Measurements from ENCODE around the gene UEVLD.
A peak's percentile ranks its signal among the peaks of the same experiment; 100 is the strongest.
"Not testable (repeated sequence)": the region's sequence is repeated elsewhere in the genome, so short reads cannot be mapped to it uniquely, and the experiment has no call there.

The UEVLD gene

GRCh38 chr11:18588297-18589252, at the start of gene UEVLD:
UEVLD (minus strand) TSS chr11:18588734; CDS start chr11:18588654, 80 bp downstream.
- DNase-seq = peak; percentile 63 to 83

- peak; percentile 99 for DNase-seq
Measured at GRCh38 chr11:18634140-18635032, 45.9 kb upstream of the UEVLD start, which contains the start of gene SPTY2D1. SPTY2D1 (minus strand) TSS chr11:18634342; CDS start chr11:18634257, 85 bp downstream.

DNA sequence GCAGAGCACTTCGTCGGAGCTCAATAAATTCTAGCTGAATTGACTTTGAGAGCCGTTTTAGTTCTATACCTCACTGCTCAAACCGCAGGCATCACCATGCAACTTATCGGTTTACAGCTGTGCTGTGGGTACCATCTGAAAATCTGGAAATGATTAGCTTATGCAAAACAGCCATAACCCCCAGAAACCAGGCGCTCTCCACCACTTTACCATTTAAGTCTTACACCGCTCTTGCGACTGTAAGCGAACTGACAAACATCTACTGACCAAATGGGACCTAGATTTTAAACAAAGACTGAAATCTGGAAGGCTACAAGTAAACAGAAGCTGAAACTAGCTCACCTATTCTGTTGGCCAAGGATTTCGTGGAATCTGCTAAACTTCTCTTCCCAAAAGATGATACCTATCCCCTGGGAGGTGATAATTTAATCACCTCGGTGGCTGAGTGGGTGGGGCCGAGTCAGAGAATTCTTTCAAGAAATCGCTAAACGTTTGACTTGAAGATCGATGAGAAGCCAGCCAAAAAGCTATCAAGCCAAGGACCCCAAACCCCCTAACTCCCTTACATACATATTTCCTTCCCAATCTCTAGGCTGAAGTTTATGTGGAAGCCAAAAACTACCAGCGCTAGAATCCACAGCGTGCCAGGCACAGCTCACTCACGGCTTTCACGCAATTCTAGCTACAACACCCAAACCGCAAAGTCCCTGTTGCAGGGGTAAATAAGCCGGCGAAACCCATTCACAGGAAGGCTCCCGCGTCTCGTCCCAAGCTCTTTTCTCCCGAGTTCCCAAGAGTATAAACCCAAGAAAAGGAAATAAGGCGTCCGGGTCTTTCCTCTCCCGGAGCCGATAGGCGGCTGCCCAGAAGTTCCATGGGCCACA, 45.0 kb upstream of the UEVLD start:
- DNase-seq = no peak

DNA sequence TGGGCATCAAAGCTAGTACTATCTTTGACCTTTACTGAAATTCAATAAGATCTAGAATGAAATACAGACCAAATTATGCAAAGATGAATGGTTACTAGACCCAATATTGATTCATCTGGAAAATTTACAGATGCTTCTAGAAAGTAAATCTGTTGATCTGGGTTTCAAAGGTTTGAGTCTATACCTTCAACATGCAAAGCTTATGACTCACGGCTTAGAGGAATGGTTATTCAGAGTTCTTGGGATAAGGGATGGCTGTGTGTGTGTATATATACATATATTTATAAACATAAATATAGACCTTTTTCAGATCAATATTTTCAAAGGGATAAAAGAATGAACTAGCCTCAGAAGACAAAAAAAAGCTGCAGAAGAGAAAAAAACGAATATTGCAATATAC, 44.3 kb upstream of the UEVLD start:
- DNase-seq = no peak

GRCh38 chr11:18624161-18624560, 35.6 kb upstream of the UEVLD start:
- DNase-seq = peak in 1 of 2 experiments; percentile 19

DNA sequence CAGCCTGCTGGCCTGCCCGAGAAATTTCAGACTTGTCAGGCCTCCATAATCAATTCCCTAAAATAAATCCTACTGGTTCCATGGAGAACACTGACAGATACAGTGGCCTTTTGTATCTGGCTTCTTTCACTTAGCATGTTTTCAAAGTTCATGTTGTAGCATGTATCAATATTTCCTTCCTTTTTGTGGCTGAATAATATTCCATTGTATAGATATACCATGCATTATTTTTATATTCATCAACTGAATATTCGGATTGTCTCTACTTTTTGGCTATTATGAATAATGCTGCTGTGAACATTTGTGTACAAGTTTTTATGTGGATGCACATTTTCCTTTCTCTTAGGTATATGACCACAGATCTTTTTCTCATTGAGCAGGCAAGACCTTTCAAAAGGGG, 35.2 kb upstream of the UEVLD start:
- DNase-seq = no peak

- no peak for DNase-seq
Measured at GRCh38 chr11:18618342-18619025, 29.9 kb upstream of the UEVLD start.

DNA sequence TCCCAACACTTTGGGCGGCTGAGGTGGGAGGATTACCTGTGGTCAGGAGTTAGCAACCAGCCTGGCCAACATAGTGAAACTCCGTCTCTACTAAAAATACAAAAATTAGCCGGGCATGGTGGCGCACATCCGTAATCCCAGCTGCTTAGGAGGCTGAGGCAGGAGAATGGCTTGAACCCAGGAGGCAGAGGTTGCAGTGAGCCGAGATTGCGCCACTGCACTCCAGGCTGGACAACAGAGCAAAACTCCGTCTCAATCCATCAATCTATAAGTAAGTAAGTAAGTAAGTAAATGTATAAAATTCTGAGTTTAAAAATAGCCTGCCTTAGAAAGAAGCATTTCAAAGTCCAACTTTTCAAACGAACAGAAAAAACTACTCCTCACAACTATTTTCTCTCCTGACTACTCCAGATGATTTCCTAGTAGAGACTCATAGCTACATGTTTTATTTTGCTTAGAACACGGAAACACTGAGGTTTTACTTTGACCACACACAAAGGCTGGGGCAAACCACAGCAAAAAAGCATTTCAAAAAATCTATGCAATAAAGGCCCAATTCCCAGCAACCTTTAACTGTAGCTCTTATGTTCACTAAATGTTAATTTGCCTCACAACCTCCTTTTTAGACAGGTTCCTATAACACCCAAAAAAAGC, 29.3 kb upstream of the UEVLD start:
- DNase-seq = no peak

DNA sequence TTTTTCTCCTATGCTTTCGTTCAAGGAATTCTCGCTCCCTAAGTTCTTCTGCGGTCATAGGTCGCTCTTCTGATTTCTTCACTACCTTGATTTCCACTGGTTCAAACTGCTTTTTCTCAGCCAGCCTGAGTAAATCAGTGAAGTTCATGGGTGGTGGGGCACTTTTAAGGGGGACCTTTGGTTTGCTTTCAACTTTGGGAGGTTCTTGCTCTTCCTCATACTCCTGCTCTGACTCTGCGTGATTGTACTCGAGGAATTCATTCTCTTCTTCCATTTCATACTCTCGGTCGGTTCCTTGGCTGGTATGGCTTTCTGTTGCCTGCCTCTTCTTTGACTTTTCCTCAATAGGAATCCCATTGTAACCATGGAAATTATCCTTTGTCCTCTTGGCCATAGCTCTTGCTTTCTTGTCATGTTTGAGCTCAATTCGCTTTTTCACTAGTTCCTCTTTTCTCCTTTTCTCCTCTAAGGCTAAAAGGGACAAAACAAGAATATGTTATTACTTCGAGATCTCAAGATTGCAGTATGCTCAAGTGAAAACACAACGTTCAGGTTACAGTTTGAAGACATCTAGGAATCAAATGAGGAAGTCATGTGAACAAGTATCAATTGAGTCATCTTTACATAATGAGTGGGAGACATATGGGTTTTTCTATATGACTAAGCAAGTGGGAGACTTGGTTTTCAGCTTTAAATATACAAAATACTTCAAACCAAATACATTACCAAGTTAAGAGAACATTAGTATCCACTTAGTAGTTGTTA, 27.3 kb upstream of the UEVLD start:
- no peak for DNase-seq

DNA sequence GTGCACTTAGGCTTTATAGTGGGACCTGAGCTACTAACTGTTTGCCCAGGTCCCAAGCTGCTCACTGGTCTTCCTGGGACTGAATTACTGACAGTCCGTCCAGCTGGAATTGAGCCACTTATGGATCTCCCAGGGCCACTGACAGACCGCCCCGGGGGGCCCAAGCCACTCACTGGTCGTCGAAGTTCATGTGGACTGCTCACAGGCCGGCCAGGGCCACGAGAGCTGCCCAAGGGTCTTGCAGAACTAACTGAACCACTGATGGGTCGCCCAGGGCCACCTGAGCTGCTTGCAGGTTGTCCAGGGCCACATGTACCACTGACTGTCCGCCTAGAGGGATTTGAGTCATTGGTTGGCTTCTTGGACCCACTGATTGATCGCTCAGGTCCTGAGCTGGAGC, 26.1 kb upstream of the UEVLD start:
- no peak for DNase-seq

DNA sequence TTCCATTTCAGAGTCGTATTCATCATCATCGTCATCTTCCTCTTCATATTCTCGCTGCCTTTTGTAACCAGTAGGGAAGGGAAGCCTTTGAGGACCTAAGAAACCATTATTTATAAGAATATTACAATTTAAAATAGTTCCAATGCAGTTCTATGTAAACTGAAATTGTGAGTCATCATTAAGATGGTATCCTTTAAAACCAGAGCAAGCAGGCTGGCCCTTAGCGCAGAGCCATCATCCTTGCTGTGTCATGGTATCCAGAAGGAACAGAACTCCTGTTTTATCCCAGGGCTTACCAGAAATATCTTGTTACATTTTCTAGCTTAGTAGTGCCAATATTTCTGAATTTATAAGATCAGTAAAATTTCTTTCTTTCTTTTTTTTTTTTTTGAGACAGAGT, 23.9 kb upstream of the UEVLD start:
- DNase-seq = no peak

DNA sequence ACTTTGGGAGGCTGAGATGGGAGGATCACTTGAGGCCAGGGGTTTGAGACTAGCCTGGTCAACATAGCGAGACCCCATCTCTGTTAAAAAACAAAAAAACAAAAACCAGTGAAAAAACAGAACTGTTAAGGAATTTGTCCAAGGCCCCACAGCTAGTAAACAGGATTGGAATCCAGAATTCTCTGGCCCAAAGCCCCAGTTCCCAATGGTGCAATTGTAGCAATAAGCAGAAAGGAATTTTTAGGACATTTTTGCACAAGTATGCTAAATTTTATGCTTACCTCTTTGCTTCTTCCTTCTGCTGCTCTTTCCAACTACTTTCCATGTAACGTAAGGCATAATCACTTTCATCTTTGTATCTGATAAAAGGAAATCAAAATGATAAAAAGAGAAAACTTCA, 22.7 kb upstream of the UEVLD start:
- DNase-seq = no peak

DNA sequence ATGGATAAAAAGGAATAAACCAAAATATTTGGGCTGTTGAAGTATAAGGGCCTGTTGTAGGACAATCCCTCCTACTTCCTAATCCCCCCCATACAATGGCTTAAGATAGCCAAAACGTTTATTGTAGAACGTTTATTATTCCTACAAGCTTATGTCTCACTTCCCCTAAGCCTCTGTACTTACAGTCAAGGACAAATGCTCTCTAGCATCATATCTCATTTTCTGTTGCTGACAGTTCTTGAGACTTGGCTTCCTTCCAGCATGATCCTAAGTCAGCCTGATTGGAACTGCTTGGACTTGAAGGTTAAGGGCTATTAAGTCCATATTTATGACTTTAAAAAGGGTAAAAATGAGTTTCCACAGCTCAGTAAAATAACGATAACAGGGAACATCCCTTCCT, 19.8 kb upstream of the UEVLD start:
- DNase-seq = no peak

- no peak for DNase-seq
Measured at GRCh38 chr11:18600915-18601569, 12.5 kb upstream of the UEVLD start.

- DNase-seq = no peak
Measured at GRCh38 chr11:18599739-18600230, 11.3 kb upstream of the UEVLD start, which contains the start of gene MISFA. MISFA (plus strand) TSS chr11:18599789; CDS start chr11:18599929, 140 bp downstream.

- no peak for DNase-seq
Measured at GRCh38 chr11:18594999-18595749, 6.6 kb upstream of the UEVLD start.

DNA sequence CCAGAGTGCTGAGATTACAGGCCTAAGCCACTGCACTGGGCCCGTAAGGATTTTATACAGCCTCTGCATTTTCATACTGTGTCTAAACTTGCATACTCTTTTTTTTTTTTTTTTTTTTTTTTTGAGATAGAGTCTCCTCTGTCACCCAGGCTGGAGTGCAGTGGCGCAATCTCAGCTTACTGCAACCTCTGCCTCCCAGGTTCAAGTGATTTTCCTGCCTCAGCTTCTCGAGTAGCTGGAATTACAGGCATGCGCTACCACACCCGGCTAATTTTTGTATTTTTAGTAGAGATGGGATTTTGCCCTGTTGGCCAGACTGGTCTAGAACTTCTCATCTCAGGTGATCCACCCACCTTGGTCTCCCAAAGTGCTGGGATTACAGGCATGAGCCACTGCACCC, 5.6 kb upstream of the UEVLD start:
- not testable (repeated sequence) for DNase-seq

GRCh38 chr11:18590571-18590970, 2.0 kb upstream of the UEVLD start:
- DNase-seq = no peak

- DNase-seq = no peak
Measured at GRCh38 chr11:18581825-18582224, 6.7 kb downstream of the UEVLD start.
